Measurements from ENCODE around the gene PSRC1. TPM values are rescaled to one million over a fixed set of nuclear protein-coding genes. Genes with fewer than 3 reads are reported as not detected.

Gene PSRC1
- total and polyA plus RNA-seq, 2 of the 8 experiments (the other 6 are each of a cell fraction or from before 2014, with no cell fraction given) = 56.1 to 67.3 TPM

GRCh38 chr1:109315288-109315687 lies 32.3 kb upstream of the PSRC1 start:
- CTCF ChIA-PET (ENCODE audit: partially characterized antibody) = interaction anchor here (0.8 to 5.2 kb wide), 5 partner anchors 9 to 62 kb away, joined by 3 to 41 read pairs (median 11); partner anchors contain the start of gene MYBPHL
- 93% methylated on average over 4 of the region's 4 CpGs; no CpG with 5 or more reads in 1 of the 2 experiments for WGBS, 2 experiments (ENCODE audit: extremely low coverage in 1 of 2, insufficient coverage in 1 of 2, insufficient read length in 1 of 2, insufficient replicate concordance in 2 of 2, low coverage in 1 of 2, low lambda C conversion rate in 2 of 2, missing lambda C conversion rate in 1 of 2)

More at GRCh38 chr1:109315288-109315687, 32.3 kb upstream of the PSRC1 start:
- FAIRE-seq (no peak), DNase-seq (ENCODE audit: low read depth in 1 of 2, low spot score in 2 of 2) (no peak)
- H3K27me3 ChIP-seq (replicated peaks in 1 of 4; ENCODE audit: control insufficient read depth in 3 of 4, extremely low read depth in 1 of 4, insufficient read depth in 3 of 4, low read length in 3 of 4) = no peaks in the 10 kb centered on the region
- no peak overlapping the region for H4K5ac ChIP-seq (ENCODE audit: insufficient read length, low read depth, low read length)
- H3K4me3 ChIP-seq (ENCODE audit: extremely low read depth in 1 of 4, insufficient read depth in 2 of 4, low read depth in 3 of 4, low read length in 4 of 4) = no peak overlapping the region
- peaks cover 12 to 56% (median 19%) of the 10 kb centered on the region in 4 experiments for H3K36me3 ChIP-seq (ENCODE audit: control insufficient read depth in 2 of 4, insufficient read depth in 4 of 4, low read length in 3 of 4)
- H2BK15ac ChIP-seq (ENCODE audit: low read length) = no peak overlapping the region
- no peak overlapping the region for H3K4ac ChIP-seq (replicated peaks; ENCODE audit: insufficient read length, low read depth, low read length)
- no peaks in the 10 kb centered on the region for H3K79me1 ChIP-seq (ENCODE audit: low read depth, low read length)
- H4K20me1 ChIP-seq (replicated peaks in 1 of 2; ENCODE audit: control insufficient read depth in 1 of 2, insufficient read depth in 2 of 2, low read length in 2 of 2) = no peaks in the 10 kb centered on the region
- no peak overlapping the region for H2BK12ac ChIP-seq (ENCODE audit: low read depth, low read length)
- H2AFZ ChIP-seq (ENCODE audit: low read length) = no peak overlapping the region
- no peak overlapping the region for H3K27ac ChIP-seq (ENCODE audit: low read depth, low read length)
- no peaks in the 10 kb centered on the region for H3K23me2 ChIP-seq (ENCODE audit: low read depth, low read length)
- no peak overlapping the region for H2AK5ac ChIP-seq (ENCODE audit: low read depth, low read length)
- H3K56ac ChIP-seq (replicated peaks; ENCODE audit: insufficient read length, low read depth, low read length) = no peak overlapping the region
- H3K9me3 ChIP-seq (ENCODE audit: insufficient read depth in 2 of 2, low read depth in 1 of 2, low read length in 1 of 2) = no peaks in the 10 kb centered on the region
- no peak overlapping the region for H4K8ac ChIP-seq (ENCODE audit: extremely low read depth, insufficient read depth, low read length)
- no peaks in the 10 kb centered on the region; a peak in 1 of 7 replicates for H3K4me1 ChIP-seq (replicated peaks in 1 of 4; ENCODE audit: control insufficient read depth in 3 of 4, insufficient read depth in 4 of 4, low read length in 3 of 4)
- no peak overlapping the region for H2BK120ac ChIP-seq (replicated peaks; ENCODE audit: low read depth, low read length)
- no peak overlapping the region for H3K4me2 ChIP-seq (ENCODE audit: insufficient read depth in 1 of 2, low read depth in 2 of 2, low read length in 2 of 2)
- no peak overlapping the region for H3K9ac ChIP-seq (replicated peaks in 1 of 4; ENCODE audit: extremely low read depth in 1 of 4, low read depth in 3 of 4, low read length in 3 of 4)
- no peak for TF ChIP-seq ATF3 (IDR thresholded peaks at IDR 0.05; ENCODE audit: insufficient read depth, low read depth, low read length)
- no peak for TF ChIP-seq SP1 (IDR thresholded peaks at IDR 0.05; ENCODE audit: low read depth, low read length)
- TF ChIP-seq CHD1 (IDR thresholded peaks at IDR 0.05; ENCODE audit: low read depth, low read length) = no peak
- TF ChIP-seq EGR1 (IDR thresholded peaks at IDR 0.05; ENCODE audit: borderline replicate concordance, low read depth, low read length) = no peak
- TF ChIP-seq JUND (IDR thresholded peaks at IDR 0.05; ENCODE audit: low read length) = no peak
- TF ChIP-seq POLR2AphosphoS5 (IDR thresholded peaks at IDR 0.05; ENCODE audit: low read depth, low read length) = no peak
- TF ChIP-seq CREB1 (IDR thresholded peaks at IDR 0.05) = no peak
- no peak for TF ChIP-seq ASH2L (IDR thresholded peaks at IDR 0.05; ENCODE audit: low read length)
- TF ChIP-seq SP4 (IDR thresholded peaks at IDR 0.05; ENCODE audit: low read length) = no peak
- H4K91ac ChIP-seq (replicated peaks; ENCODE audit: insufficient read length, low read length) = no peak overlapping the region
- H2BK5ac ChIP-seq (ENCODE audit: low read depth, low read length) = no peak overlapping the region
- no peak overlapping the region for H3K14ac ChIP-seq (ENCODE audit: insufficient read length)
- H3K18ac ChIP-seq (ENCODE audit: extremely low read depth, low read length) = no peak overlapping the region
- POLR2A ChIA-PET (ENCODE audit: partially characterized antibody) = interaction anchor here (0.7 to 1.7 kb wide), 3 partner anchors 18 to 60 kb away, joined by 3 to 4 read pairs (median 3); no protein-coding TSS in a partner anchor
- H2BK20ac ChIP-seq (ENCODE audit: low read length) = no peak overlapping the region
- H3K23ac ChIP-seq (ENCODE audit: insufficient read length) = no peak overlapping the region
- H3K79me2 ChIP-seq (ENCODE audit: control insufficient read depth in 1 of 2, insufficient read depth in 2 of 2, low read length in 2 of 2) = no peaks in the 10 kb centered on the region
